GM19452 (cell line): ENCODE results near the gene SUV39H2.
A peak's percentile ranks its signal among the peaks of the same experiment; 100 is the strongest.
"Not testable (repeated sequence)": the region's sequence is repeated elsewhere in the genome, so short reads cannot be mapped to it uniquely, and the experiment has no call there.

Experiments used
- ATAC-seq: cut with Tn5 transposase; IDR thresholded peaks from one replicate; pipeline ENCODE4 v1.9.1; 2021; ENCODE audit not compliant: unreplicated experiment

Gene SUV39H2

DNA sequence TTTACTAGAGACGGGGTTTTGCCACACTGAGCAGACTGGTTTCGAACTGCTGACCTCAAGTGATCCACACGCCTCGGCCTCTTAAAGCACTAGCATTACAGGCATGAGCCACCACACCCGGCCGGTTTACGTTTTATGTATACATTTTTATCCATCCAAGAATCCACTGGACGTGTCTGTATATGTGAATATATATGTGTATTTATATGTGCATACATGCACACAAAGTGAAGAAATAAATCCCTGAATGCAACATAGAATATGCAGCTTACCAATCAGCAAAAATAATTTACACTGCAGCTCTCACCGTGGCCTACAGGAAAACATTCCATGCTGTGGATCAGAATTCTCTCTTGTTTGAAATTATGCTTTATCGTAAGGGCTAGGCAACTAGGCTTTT lies 51.9 kb downstream of the SUV39H2 start:
- ATAC-seq = no peak

DNA sequence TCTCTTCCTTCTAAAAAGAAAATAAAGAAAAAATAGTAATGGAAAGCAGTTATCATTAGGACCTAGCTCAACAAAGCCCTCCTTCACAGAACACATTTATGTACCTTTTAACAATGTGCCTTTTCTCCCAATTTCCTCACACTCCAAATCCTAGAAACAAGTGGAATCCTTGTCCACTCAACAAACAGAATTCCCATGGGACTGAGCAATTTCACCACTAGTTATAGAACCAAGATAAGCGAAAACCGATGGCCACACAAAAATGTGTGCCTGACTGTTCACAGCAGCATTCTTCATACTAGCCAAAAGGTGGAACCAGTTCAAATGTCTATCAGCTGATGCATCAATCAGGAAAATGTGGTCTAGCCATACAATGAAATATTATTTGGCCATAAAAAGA lies 57.9 kb downstream of the SUV39H2 start:
- no peak for ATAC-seq

DNA sequence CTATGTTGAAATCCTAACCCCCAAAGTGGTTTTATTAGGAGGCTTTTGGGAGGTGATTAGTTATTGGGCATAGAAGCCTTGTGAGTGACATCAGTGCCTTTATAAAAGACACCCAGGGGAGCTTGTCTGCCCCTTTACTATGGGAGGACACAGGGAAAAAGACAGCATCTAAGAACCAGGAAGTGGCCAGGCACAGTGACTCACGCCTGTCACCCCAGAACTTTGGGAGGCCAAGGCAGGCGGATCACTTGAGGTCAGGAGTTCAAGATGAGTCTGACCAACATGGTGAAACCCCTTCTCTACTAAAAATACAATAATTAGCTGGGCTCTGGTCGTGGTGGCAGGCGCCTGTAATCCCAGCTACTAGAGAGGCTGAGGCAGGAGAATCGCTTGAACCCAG lies 60.3 kb downstream of the SUV39H2 start:
- not testable (repeated sequence) for ATAC-seq

DNA sequence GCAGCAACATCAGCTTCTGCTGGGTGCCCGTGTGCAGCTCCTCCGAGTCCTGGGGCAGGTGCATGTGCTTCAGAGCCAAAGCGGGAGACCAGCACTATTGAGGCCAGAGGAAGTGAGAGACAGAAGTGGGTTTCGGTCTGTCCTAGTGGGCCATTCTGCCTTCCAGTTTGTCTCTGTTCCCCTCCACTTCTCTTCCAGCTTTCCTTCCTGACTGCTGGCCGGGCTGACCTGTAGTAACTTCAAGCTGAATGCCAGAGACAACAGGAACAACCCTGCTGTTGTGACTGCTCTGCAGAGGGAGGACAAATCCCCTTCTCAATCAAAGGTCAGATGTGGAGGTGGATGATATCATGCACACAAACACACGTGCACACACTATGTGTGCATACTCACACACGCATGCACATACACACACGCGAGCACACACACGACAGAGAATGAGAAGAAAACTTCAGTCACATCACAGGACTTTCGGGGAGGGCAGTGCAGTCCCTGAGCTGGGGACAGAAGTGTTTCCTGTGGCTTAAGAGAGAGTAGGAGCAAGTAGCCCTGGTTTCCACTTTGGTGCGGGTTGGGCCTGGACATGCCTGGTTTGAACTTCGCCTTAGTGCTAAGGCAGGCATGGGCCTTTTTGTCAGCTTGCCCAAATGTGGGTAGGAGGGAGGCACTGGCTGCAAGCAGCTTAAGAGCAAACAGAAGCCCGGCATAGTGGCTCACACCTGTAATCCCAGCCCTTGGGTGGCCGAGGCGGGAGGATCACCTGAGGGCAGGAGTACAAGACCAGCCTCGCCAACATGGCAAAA lies 63.7 kb downstream of the SUV39H2 start:
- ATAC-seq = peak; percentile 89

DNA sequence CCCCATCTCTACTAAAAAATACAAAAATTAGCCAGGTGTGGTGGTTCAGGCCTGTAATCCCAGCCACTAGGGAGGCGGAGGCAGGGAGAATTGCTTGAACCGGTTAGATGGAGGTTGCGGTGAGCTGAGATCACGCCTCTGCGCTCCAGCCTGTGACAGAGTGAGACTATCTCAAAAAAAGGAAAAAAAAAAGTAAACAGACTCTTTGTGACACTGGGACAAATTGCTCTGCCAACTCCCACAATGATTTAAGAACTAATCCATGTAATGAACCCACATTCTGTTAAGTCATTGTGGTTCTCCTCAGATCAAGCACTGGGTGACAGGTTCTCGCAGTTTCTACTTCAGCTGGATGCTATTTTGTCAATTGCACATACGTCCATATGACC lies 64.3 kb downstream of the SUV39H2 start:
- ATAC-seq = not testable (repeated sequence)

DNA sequence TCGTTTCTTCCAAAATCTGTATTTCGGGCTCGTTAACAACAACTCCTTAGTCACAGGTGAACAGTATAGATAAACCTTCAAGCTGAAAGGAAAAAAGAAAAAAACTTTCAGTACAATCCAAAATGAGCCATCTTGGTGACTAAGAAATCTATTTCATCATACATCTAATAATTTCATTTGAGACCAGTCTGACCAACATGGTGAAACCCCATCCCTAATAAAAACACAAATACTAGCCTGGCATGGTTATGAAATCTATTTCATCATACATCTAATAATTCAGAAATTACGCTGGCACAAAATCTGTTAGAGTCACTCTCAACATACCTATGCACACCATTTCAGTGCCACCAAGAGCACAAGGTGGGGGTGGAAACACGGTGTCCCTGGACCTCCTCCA lies 66.4 kb downstream of the SUV39H2 start:
- ATAC-seq = no peak

DNA sequence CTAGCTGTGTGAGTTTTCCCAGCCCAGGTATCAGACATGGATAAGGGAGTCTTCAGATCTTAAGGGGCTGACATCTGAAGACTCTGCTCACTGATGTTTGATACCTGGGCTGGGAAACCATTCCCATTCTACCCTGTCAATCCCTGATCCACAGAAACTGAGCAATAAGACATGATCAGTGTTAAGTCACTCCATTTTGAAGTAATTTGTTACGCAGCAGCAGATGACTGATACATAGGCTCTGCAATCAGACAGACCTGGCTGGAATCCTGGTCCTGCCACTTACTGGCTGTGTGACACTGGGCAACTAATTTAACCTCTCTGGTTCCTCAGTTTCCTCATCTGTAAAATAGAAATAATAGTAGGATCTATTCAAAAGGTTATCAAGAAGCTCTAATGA lies 68.6 kb downstream of the SUV39H2 start:
- no peak for ATAC-seq

DNA sequence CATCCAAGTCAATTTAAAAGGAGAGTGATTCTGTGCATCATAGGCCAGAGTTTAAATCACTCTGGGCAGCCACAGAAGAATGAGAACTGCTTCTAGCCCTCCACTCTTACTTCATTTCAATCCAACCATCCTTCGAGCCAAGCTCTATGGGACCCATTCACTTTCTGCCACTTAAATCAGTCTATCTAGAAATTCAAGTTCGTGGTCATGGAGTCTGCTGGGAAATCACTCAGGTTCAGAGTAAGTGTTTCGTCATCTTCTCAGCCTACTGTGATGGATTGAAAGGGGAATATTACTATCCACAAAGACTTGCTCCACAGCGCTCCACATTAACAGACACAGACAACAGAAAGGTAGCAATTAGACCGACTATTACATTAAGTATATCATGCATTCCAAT lies 70.6 kb downstream of the SUV39H2 start:
- no peak for ATAC-seq

DNA sequence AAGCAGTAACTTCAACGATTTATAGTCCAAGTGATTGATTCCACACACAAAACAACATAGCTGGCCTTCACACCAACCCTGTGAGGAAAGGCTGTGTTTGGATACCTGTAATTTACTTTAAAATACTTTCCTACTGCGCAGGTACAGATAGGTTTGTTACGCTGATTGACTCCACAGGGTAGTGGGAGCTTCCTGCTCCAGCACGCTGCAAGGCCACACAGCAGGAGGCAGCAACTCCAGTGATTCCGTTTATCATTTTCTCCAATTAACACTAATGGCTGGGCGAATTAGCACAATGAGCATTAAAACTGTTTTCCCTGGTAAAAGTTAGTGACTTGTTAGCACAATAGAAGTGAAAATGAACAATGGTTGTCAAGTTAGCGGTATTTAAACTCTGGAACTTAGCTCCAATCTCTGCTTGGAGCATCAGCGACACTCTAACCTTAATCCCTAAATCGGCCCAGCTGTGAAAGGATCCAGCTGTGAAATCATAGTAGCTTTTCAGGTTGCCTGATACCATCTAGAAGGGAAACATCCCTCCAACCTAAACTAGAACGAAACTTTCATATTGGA lies 74.3 kb downstream of the SUV39H2 start:
- no peak for ATAC-seq

DNA sequence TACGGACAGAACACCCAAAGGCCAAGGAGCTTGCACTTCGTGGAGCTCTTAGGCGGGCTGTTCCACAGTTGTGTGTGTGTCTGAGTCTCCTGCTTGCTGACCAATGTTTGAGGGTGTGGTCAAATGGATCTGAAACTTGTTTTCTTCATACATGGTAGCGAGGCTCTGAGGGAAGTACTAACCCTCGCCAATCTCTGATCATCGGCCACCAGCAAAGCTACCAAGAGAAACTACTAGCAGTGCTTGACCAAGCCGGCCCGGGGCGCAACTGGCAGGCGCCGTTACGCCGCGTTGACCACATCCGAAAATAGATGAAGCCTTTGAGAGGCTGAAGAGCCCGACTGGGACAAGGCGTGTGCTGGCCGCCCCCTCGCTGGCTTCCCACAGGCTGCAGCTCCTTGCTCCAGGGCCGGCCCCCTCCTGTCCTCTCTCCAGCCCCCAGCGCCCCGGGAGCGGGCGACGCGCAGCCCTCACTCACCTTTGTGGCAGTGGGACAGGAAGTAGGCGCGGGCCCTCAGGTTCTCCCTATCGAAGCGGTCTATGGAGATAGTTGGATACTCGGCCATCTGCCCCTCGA lies 74.8 kb downstream of the SUV39H2 start:
- ATAC-seq = peak; percentile 46
